DND-41 (cell line): ENCODE data around the gene MVB12A.
A peak's percentile ranks its signal among the peaks of the same experiment; 100 is the strongest.

ENCODE experiments used
- EZH2 ChIP-seq: IDR thresholded peaks from 3 replicates; pipeline ENCODE4 v1.6.1; 2012; ENCODE audit warnings: borderline replicate concordance, low read depth, mild to moderate bottlenecking, moderate library complexity, low read length, inconsistent platforms; ENCODE audit not compliant: severe bottlenecking
- TF ChIP-seq, protein P1 (sequence below): IDR thresholded peaks from 2 replicates; pipeline ENCODE4 v1.5.1; 2012; ENCODE audit warnings: borderline replicate concordance, low read length, moderate library complexity, mild to moderate bottlenecking; ENCODE audit not compliant: poor library complexity, severe bottlenecking; ENCODE audit errors: extremely low read depth

DNA sequence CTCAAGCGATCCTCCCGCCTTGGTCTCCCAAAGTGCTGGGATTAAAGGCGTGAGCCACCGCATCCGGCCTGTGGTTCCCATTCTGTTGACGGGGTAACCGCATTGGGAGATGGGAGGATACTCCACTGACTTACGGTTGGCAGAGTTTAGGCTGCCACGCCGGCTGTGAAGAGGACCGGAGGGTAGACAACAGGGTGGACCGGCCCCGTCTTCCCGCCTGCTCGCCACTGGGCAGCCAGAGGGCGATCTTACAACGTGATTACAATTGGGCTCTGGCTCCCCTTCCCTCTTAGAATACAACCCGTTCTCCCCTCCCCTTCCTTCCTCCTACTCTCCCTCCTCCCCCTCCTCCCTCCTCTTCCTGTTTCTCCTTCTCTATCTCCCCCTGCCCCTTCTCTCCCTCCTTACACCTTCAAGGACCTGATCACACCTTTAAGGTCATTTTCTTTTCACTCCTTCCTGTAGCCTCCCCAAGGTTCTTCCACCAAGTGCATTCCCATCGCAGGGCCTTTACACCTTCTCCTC, 24.9 kb upstream of the MVB12A start:
- TF ChIP-seq, protein P1, sequence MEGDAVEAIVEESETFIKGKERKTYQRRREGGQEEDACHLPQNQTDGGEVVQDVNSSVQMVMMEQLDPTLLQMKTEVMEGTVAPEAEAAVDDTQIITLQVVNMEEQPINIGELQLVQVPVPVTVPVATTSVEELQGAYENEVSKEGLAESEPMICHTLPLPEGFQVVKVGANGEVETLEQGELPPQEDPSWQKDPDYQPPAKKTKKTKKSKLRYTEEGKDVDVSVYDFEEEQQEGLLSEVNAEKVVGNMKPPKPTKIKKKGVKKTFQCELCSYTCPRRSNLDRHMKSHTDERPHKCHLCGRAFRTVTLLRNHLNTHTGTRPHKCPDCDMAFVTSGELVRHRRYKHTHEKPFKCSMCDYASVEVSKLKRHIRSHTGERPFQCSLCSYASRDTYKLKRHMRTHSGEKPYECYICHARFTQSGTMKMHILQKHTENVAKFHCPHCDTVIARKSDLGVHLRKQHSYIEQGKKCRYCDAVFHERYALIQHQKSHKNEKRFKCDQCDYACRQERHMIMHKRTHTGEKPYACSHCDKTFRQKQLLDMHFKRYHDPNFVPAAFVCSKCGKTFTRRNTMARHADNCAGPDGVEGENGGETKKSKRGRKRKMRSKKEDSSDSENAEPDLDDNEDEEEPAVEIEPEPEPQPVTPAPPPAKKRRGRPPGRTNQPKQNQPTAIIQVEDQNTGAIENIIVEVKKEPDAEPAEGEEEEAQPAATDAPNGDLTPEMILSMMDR = peak; percentile 88
- TF ChIP-seq EZH2 = no peak
